ENCODE data around the gene KIF22. TPM values are rescaled to one million over a fixed set of nuclear protein-coding genes. Genes with fewer than 3 reads are reported as not detected.
A peak's percentile ranks its signal among the peaks of the same experiment; 100 is the strongest.

KIF22 gene
- total RNA-seq, 6 experiments from 2014 or later, result 9.8 to 27.1 (median 24.7) TPM

DNA sequence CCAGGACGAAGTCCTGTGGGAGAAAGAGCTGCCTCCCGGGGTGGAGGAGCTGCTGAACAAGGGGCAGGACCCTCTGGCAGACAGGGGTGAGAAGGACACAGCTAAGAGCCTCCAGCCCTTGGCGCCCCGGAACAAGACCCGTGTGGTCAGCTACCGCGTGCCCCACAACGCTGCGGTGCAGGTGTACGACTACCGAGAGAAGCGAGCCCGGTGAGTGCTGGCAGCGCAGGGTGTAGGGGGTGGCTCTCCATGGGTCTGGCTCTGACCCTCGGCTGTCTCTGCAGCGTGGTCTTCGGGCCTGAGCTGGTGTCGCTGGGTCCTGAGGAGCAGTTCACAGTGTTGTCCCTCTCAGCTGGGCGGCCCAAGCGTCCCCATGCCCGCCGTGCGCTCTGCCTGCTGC, 51.1 kb downstream of the KIF22 start:
- no peak for TF ChIP-seq POLR2A (IDR thresholded peaks at IDR 0.05)
- TF ChIP-seq, protein P1, sequence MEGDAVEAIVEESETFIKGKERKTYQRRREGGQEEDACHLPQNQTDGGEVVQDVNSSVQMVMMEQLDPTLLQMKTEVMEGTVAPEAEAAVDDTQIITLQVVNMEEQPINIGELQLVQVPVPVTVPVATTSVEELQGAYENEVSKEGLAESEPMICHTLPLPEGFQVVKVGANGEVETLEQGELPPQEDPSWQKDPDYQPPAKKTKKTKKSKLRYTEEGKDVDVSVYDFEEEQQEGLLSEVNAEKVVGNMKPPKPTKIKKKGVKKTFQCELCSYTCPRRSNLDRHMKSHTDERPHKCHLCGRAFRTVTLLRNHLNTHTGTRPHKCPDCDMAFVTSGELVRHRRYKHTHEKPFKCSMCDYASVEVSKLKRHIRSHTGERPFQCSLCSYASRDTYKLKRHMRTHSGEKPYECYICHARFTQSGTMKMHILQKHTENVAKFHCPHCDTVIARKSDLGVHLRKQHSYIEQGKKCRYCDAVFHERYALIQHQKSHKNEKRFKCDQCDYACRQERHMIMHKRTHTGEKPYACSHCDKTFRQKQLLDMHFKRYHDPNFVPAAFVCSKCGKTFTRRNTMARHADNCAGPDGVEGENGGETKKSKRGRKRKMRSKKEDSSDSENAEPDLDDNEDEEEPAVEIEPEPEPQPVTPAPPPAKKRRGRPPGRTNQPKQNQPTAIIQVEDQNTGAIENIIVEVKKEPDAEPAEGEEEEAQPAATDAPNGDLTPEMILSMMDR (IDR thresholded peaks at IDR 0.05), result no peak
- ATAC-seq, result peak in 1 of 4 donors; percentile 16
- Histone ChIP-seq H3K4me3 (no peak overlapping the region), H3K27ac (no peak overlapping the region), H3K9me3 (no peaks in the 10 kb centered on the region), H3K36me3 (peaks cover 0 to 59% (median 26%) of the 10 kb centered on the region in 4 donors), H3K27me3 (no peaks in the 10 kb centered on the region), H3K4me1 (no peaks in the 10 kb centered on the region)
- intact Hi-C loops (cut with DNase I), result no loop called here
- no peak for DNase-seq
- WGBS (ENCODE audit: insufficient coverage, low coverage, low lambda C conversion rate, missing lambda C conversion rate), result 79% methylated on average over 2 of the region's 23 CpGs

DNA sequence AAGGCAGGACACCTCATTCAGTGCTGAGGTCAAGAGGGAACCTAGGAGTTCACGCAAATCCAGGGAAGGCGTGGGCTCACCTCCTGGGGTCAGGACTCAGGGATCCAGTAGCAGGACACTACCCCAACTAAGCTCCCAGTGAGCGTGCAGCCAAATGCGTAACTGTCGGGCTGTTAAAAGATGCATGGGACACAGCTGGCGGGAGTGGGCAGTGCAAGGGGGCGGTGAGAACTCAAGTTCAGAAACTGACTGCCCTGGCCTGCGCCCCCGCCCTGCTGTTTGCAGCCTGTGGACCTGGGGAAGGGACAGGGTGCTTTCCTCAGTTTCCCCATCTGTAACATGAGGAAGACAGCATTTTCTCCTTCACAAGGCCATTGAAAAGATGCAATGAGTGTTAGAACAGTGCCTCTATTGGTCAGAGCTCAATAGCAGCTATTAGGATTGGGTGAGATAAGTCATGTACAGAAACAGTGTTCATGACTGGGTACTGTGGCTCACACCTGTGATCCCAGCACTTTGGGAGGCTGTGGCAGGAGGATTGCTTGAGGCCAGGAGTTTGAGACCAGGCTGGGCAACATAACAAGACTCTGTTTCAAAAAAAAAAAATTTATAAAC, 52.3 kb downstream of the KIF22 start:
- no peak for ATAC-seq
- H3K36me3 ChIP-seq, result peaks cover 0 to 58% (median 18%) of the 10 kb centered on the region in 4 donors
- H3K4me1 ChIP-seq, result no peaks in the 10 kb centered on the region
- H3K27me3 ChIP-seq, result no peaks in the 10 kb centered on the region
- intact Hi-C loops (cut with DNase I), result no loop called here
- H3K27ac ChIP-seq, result no peak overlapping the region
- no peak overlapping the region for H3K4me3 ChIP-seq
- H3K9me3 ChIP-seq, result no peaks in the 10 kb centered on the region
- WGBS (ENCODE audit: insufficient coverage, low coverage, low lambda C conversion rate, missing lambda C conversion rate), result 92% methylated on average over 2 of the region's 9 CpGs
- TF ChIP-seq, protein P1 (IDR thresholded peaks at IDR 0.05), result peak in 1 of 4 donors; percentile 7
- no peak for TF ChIP-seq POLR2A (IDR thresholded peaks at IDR 0.05)
- DNase-seq, result no peak

DNA sequence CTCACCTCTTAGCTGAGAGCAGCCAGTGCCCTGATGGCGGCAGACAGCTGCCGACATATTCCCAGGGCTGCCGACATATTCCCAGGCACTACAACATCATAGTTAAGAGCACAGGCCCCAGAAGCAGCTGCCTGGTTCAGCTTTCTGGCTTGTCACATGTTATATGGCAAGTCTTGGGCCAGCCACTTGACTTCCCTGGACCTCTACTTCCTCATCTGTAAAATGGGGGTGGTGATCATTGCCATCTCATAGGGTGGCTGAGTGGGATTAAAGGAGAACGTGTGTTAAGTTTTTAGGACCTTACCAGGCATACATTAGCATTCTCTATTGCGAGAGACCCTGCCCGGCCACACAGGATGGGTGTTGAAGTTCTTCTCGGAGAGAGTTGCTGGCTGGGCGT, 53.4 kb downstream of the KIF22 start:
- WGBS (ENCODE audit: insufficient coverage, low coverage, low lambda C conversion rate, missing lambda C conversion rate), result 71% methylated on average over 1 of the region's 8 CpGs
- no peak overlapping the region for H3K4me3 ChIP-seq
- no peak overlapping the region for H3K27ac ChIP-seq
- no peak for DNase-seq
- H3K27me3 ChIP-seq, result no peaks in the 10 kb centered on the region
- no peak for ATAC-seq
- TF ChIP-seq, protein P1 (IDR thresholded peaks at IDR 0.05), result no peak
- peaks cover 0 to 50% (median 15%) of the 10 kb centered on the region in 4 donors for H3K36me3 ChIP-seq
- H3K4me1 ChIP-seq, result no peaks in the 10 kb centered on the region
- no peaks in the 10 kb centered on the region for H3K9me3 ChIP-seq
- intact Hi-C loops (cut with DNase I), result no loop called here

DNA sequence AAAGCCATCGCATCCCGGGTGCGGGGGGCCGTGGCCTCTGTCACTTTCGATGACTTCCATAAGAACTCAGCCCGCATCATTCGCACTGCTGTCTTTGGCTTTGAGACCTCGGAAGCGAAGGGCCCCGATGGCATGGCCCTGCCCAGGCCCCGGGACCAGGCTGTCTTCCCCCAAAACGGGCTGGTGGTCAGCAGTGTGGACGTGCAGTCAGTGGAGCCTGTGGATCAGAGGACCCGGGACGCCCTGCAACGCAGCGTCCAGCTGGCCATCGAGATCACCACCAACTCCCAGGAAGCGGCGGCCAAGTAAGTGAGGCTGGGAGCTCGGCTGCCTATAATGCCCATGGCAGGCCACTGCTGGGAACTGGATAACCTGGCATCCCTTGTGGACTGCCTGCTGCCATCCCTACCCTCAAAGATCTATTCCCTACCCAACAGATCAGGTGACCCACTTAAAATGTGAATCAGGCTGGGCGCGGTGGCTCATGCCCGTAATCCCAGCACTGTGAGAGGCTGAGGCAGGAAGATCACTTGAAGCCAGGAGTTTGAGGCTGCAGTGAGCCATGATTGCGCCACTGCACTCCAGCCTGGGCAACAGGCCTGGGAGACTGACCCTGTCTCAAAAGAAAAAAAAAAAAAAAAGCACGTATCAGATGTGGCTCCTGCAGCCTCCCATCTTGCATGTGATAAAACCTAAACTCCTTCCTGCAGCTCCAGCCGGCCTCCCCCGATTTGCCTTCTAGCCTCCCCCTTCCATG, 54.2 kb downstream of the KIF22 start:
- WGBS (ENCODE audit: insufficient coverage, low coverage, low lambda C conversion rate, missing lambda C conversion rate), result 0% methylated on average over 1 of the region's 28 CpGs
- no peaks in the 10 kb centered on the region for H3K9me3 ChIP-seq
- H3K4me1 ChIP-seq, result no peaks in the 10 kb centered on the region
- ATAC-seq (no peak), DNase-seq (no peak)
- H3K4me3 ChIP-seq, result no peak overlapping the region
- peaks cover 0 to 45% (median 13%) of the 10 kb centered on the region in 4 donors for H3K36me3 ChIP-seq
- intact Hi-C loops (cut with DNase I), result loop anchor here in 1 of 2 donors (5.0 kb wide), 1 partner anchor 32 kb away; the partner anchor contains the start of gene PRRT2
- H3K27me3 ChIP-seq, result no peaks in the 10 kb centered on the region
- no peak for TF ChIP-seq POLR2A (IDR thresholded peaks at IDR 0.05)
- TF ChIP-seq, protein P1 (IDR thresholded peaks at IDR 0.05), result no peak
- H3K27ac ChIP-seq, result no peak overlapping the region

Data from right lobe of liver (tissue), 6 donors.